ENCODE data around the gene CYSLTR2. TPM values are rescaled to one million over a fixed set of nuclear protein-coding genes. Genes with fewer than 3 reads are reported as not detected.

The CYSLTR2 gene
- total and polyA plus RNA-seq, 2 donors (not counting 1 experiment from before 2014, with no cell fraction given): 0.03 TPM; not detected in 1

DNA sequence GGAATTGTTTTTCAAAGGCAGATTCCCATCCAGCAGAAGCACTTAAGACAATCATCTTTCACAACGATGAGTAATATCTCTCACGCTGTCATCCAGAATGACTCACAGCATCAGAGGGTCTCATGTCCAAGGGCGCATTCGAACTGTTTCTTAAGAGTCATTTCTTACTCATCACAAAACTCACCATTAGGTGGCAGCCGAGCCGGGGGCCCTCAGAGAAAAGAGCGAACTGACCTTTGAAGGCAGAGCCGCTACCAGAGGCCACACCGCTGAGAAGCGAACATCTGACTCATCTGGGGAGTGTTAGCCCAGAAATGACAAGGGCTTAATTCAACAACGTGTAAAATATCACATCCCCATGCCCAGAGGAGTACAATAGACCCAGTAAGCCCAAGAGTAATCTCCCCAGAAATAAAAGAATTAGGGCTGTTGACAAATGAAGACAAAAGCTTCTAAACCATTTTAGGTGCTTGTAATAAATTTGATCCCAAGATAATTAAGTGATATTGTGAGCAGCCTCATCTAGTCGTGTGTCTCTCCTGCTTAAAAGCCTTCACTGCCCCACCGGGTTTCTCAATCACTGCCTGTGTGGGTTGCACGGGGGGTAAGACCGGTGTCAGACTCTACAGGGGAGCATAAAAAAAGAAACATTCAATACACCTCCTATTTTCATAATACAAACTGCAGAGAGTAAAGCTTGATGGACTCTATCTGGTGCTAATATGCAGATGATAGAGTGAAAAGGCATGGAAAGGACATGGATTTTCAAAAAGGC lies 96.2 kb downstream of the CYSLTR2 start:
- Histone ChIP-seq H3K4me3 (replicated peaks in 1 of 4; ENCODE audit: control extremely low read depth in 1 of 4, insufficient read depth in 1 of 4, low read depth in 3 of 4, low read length in 4 of 4) (no peak overlapping the region), H4K20me1 (ENCODE audit: control insufficient read depth, extremely low read depth, insufficient read depth, low read length) (no peaks in the 10 kb centered on the region), H3K27ac (ENCODE audit: insufficient read depth, low read length) (no peak overlapping the region), H3K4me1 (ENCODE audit: control insufficient read depth, extremely low read depth, insufficient read depth, low read length) (peaks cover 11% of the 10 kb centered on the region), H3K79me2 (ENCODE audit: control insufficient read depth, insufficient read depth, low read length) (no peaks in the 10 kb centered on the region), H2AFZ (ENCODE audit: low read length) (no peak overlapping the region), H3K4me2 (ENCODE audit: extremely low read depth, insufficient read depth, low read length) (peak overlapping the region; percentile 37), H3K9ac (ENCODE audit: insufficient read depth, low read length) (no peak overlapping the region), H3K36me3 (ENCODE audit: control insufficient read depth, insufficient read depth, low read length) (no peaks in the 10 kb centered on the region), H3K9me3 (ENCODE audit: control insufficient read depth, insufficient read depth, low read depth, low read length) (no peaks in the 10 kb centered on the region), H3K27me3 (ENCODE audit: control insufficient read depth, insufficient read depth, low read length) (no peaks in the 10 kb centered on the region)
- DNase-seq (ENCODE audit: low read depth in 2 of 2): peak; percentile 97 to 99
- TF ChIP-seq, protein P1, sequence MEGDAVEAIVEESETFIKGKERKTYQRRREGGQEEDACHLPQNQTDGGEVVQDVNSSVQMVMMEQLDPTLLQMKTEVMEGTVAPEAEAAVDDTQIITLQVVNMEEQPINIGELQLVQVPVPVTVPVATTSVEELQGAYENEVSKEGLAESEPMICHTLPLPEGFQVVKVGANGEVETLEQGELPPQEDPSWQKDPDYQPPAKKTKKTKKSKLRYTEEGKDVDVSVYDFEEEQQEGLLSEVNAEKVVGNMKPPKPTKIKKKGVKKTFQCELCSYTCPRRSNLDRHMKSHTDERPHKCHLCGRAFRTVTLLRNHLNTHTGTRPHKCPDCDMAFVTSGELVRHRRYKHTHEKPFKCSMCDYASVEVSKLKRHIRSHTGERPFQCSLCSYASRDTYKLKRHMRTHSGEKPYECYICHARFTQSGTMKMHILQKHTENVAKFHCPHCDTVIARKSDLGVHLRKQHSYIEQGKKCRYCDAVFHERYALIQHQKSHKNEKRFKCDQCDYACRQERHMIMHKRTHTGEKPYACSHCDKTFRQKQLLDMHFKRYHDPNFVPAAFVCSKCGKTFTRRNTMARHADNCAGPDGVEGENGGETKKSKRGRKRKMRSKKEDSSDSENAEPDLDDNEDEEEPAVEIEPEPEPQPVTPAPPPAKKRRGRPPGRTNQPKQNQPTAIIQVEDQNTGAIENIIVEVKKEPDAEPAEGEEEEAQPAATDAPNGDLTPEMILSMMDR (conservative IDR thresholded peaks at IDR 0.05 in 1 of 2, IDR thresholded peaks at IDR 0.05 in 1 of 2; ENCODE audit: low read depth in 1 of 2, low read length in 2 of 2): peak; percentile 51 to 61
- no peak for TF ChIP-seq EZH2 (IDR thresholded peaks at IDR 0.05; ENCODE audit: low read length, missing control alignments)

DNA sequence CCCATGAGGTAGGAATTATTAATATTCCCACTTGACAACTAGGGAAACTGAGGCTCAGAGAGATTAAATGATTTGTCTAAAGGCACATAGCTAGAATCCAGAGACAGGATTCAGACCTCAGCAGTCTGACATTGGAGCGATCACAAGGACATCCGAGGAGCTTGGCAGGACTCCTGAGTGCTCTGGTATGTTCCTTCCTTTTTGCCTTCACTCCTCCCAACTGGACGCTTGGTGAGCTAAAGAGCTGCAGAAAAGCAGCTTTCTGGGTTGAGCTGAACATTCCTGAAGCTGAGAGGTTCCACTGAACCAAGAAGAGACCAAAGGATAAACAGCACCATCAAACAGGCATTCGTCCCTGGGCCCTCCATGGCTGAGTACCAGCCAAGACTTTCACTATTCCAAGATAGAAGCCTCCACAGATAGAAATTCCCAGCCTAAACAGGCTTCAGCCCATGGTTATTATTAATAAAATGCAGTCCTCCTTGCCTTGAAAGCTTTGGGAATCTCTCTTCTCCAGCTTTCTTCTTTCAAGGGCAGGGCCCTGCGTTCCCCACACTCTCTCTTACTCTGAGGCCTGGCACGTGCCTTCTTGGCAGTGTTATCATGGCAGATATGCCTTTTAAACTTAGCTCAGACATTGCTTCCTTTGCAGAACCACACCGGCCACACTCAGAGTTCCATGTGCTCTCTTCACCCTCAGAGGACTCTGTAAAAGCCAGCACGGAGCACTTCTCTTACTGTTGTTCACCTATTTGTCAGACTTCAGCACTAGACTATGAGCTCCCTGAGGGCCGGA lies 97.1 kb downstream of the CYSLTR2 start:
- Histone ChIP-seq H3K9ac (ENCODE audit: insufficient read depth, low read length) (no peak overlapping the region), H3K4me2 (ENCODE audit: extremely low read depth, insufficient read depth, low read length) (no peak overlapping the region)

DNA sequence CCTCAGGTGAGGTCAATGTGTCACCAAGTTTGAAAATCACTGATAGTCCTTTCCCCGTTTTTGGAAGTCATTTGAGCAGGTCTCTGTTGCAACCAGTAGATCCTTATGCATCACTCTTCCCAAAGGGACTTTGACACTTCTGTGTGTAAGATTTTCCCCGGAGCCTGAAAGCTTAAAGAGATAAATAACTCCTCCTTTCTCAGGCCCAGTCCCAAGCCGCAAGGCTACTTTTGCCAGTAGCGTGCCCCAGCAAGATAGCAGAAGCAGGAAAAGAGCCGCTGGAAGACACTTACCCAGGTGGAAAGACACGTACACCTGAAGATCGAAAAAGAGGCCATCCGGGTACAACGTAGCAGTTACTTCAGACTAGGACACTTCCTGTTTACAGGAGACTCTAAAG lies 106.9 kb downstream of the CYSLTR2 start:
- H3K4me3 ChIP-seq (replicated peaks in 1 of 4; ENCODE audit: control extremely low read depth in 1 of 4, insufficient read depth in 1 of 4, low read depth in 3 of 4, low read length in 4 of 4): no peak overlapping the region
- no peaks in the 10 kb centered on the region for H3K27me3 ChIP-seq (ENCODE audit: control insufficient read depth, insufficient read depth, low read length)
- no peaks in the 10 kb centered on the region for H3K79me2 ChIP-seq (ENCODE audit: control insufficient read depth, insufficient read depth, low read length)
- H4K20me1 ChIP-seq (ENCODE audit: control insufficient read depth, extremely low read depth, insufficient read depth, low read length): no peaks in the 10 kb centered on the region
- H3K9me3 ChIP-seq (ENCODE audit: control insufficient read depth, insufficient read depth, low read depth, low read length): no peaks in the 10 kb centered on the region
- H3K36me3 ChIP-seq (ENCODE audit: control insufficient read depth, insufficient read depth, low read length): no peaks in the 10 kb centered on the region
- DNase-seq (ENCODE audit: low read depth in 2 of 2): no peak
- no peak overlapping the region for H3K9ac ChIP-seq (ENCODE audit: insufficient read depth, low read length)
- TF ChIP-seq, protein P1 (conservative IDR thresholded peaks at IDR 0.05 in 1 of 2, IDR thresholded peaks at IDR 0.05 in 1 of 2; ENCODE audit: low read depth in 1 of 2, low read length in 2 of 2): no peak
- no peak for TF ChIP-seq EZH2 (IDR thresholded peaks at IDR 0.05; ENCODE audit: low read length, missing control alignments)
- no peak overlapping the region for H2AFZ ChIP-seq (ENCODE audit: low read length)
- no peak overlapping the region for H3K4me2 ChIP-seq (ENCODE audit: extremely low read depth, insufficient read depth, low read length)
- no peaks in the 10 kb centered on the region for H3K4me1 ChIP-seq (ENCODE audit: control insufficient read depth, extremely low read depth, insufficient read depth, low read length)
- H3K27ac ChIP-seq (ENCODE audit: insufficient read depth, low read length): no peak overlapping the region

More for the DNA sequence above, 97.1 kb downstream of the CYSLTR2 start:
- Histone ChIP-seq H3K4me3 (replicated peaks in 1 of 4; ENCODE audit: control extremely low read depth in 1 of 4, insufficient read depth in 1 of 4, low read depth in 3 of 4, low read length in 4 of 4) (no peak overlapping the region), H3K79me2 (ENCODE audit: control insufficient read depth, insufficient read depth, low read length) (no peaks in the 10 kb centered on the region), H2AFZ (ENCODE audit: low read length) (no peak overlapping the region), H4K20me1 (ENCODE audit: control insufficient read depth, extremely low read depth, insufficient read depth, low read length) (no peaks in the 10 kb centered on the region), H3K27me3 (ENCODE audit: control insufficient read depth, insufficient read depth, low read length) (no peaks in the 10 kb centered on the region), H3K27ac (ENCODE audit: insufficient read depth, low read length) (no peak overlapping the region), H3K36me3 (ENCODE audit: control insufficient read depth, insufficient read depth, low read length) (no peaks in the 10 kb centered on the region), H3K4me1 (ENCODE audit: control insufficient read depth, extremely low read depth, insufficient read depth, low read length) (peaks cover 11% of the 10 kb centered on the region), H3K9me3 (ENCODE audit: control insufficient read depth, insufficient read depth, low read depth, low read length) (no peaks in the 10 kb centered on the region)
- TF ChIP-seq EZH2 (IDR thresholded peaks at IDR 0.05; ENCODE audit: low read length, missing control alignments): no peak
- TF ChIP-seq, protein P1 (conservative IDR thresholded peaks at IDR 0.05 in 1 of 2, IDR thresholded peaks at IDR 0.05 in 1 of 2; ENCODE audit: low read depth in 1 of 2, low read length in 2 of 2): peak in 1 of 2 donors; percentile 22
- peak; percentile 25 to 63 for DNase-seq (ENCODE audit: low read depth in 2 of 2)

All from fibroblast of lung (primary cell).